ENCODE data around the gene ARFGEF3.

DNA sequence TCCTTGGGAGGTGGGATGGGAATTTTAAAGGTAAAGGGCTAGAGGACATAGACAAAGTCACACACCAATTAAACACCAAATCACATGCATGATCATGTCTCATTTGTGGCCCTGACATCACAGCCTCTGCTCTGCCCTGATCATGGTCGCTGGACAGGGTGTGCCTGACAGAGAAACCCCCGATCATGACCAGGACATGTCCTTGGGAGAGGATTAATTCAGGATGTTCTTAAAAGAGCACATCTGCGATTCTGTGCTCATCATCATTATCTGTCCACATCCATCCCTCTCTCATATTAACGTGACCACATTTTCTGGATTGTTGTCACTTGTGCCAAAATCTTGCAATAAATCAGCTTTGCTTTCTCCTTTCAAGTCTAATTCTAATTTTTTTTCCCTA is 64.2 kb downstream of the ARFGEF3 start:
- TF ChIP-seq POLR2A (IDR thresholded peaks at IDR 0.05; ENCODE audit: low read length) (no peak), GATA1 (IDR thresholded peaks at IDR 0.05; ENCODE audit: low read depth, low read length) (no peak)
